Brain microvascular endothelial cell (primary cell): Measurements from ENCODE around the gene BMP6.
"Not testable (repeated sequence)": the region's sequence is repeated elsewhere in the genome, so short reads cannot be mapped to it uniquely, and the experiment has no call there.

Experiments
- DNase-seq: peaks from one replicate; pipeline ENCODE4 v3.0.0-alpha.2; 2020
- H3K27ac ChIP-seq: fragments of 250-450 bp; sonication (Bioruptor Pico); 2 replicates; pipeline ENCODE4 v1.5.1; 2020; ENCODE audit warnings: mild to moderate bottlenecking, moderate library complexity
- H3K27me3 ChIP-seq: fragments of 250-450 bp; sonication (Bioruptor Pico); replicated peaks from 2 replicates; pipeline ENCODE4 v1.5.1; 2020; ENCODE audit warnings: mild to moderate bottlenecking
- H3K36me3 ChIP-seq: fragments of 250-450 bp; sonication (Bioruptor Pico); replicated peaks from 2 replicates; pipeline ENCODE4 v1.5.1; 2020; ENCODE audit warnings: mild to moderate bottlenecking
- H3K4me3 ChIP-seq: 2 replicates; pipeline ENCODE4 v1.5.1; 2011; ENCODE audit warnings: low read depth, mild to moderate bottlenecking, control low read depth, low read length, moderate library complexity
- CTCF ChIP-seq: IDR thresholded peaks from 2 replicates; pipeline ENCODE4 v1.5.1; 2011; ENCODE audit warnings: low read depth, mild to moderate bottlenecking, moderate library complexity, low read length, control low read depth, inconsistent platforms; ENCODE audit errors: missing control alignments
- in situ Hi-C: cut with HindIII; loops from 2 replicates; pipeline ENCODE4 v1.10.0; 2017; ENCODE audit warnings: low sequenced_read_pairs, low pct_ligation_motif_present

The BMP6 gene

GRCh38 chr6:7891078-7891872 is 165.4 kb downstream of the BMP6 start:
- H3K4me3 ChIP-seq, result no peak overlapping the region
- in situ Hi-C loops, result no loop called here
- peaks cover 84% of the 10 kb centered on the region for H3K36me3 ChIP-seq
- TF ChIP-seq CTCF, result no peak
- DNase-seq, result no peak
- H3K27me3 ChIP-seq, result no peaks in the 10 kb centered on the region
- H3K27ac ChIP-seq, result no peak overlapping the region

GRCh38 chr6:7892367-7892766 is 166.5 kb downstream of the BMP6 start:
- in situ Hi-C loops, H3K27ac ChIP-seq, H3K4me3 ChIP-seq, DNase-seq, H3K27me3 ChIP-seq: not testable (repeated sequence)
- H3K36me3 ChIP-seq, result peaks cover 77% of the 10 kb centered on the region

GRCh38 chr6:7893342-7893741 is 167.4 kb downstream of the BMP6 start:
- peaks cover 84% of the 10 kb centered on the region for H3K36me3 ChIP-seq

GRCh38 chr6:7894262-7895124 is 168.6 kb downstream of the BMP6 start:
- Histone ChIP-seq H3K27me3 (no peaks in the 10 kb centered on the region), H3K36me3 (peaks cover 83% of the 10 kb centered on the region), H3K4me3 (no peak overlapping the region), H3K27ac (no peak overlapping the region)
- DNase-seq, result no peak
- in situ Hi-C loops, result no loop called here
- TF ChIP-seq CTCF, result no peak

More at GRCh38 chr6:7893342-7893741, 167.4 kb downstream of the BMP6 start:
- H3K4me3 ChIP-seq, result no peak overlapping the region
- no peak overlapping the region for H3K27ac ChIP-seq
- no peaks in the 10 kb centered on the region for H3K27me3 ChIP-seq
- no peak for TF ChIP-seq CTCF
- DNase-seq, result no peak
- in situ Hi-C loops, result no loop called here

- Histone ChIP-seq H3K27me3 (no peaks in the 10 kb centered on the region), H3K36me3 (peaks cover 83% of the 10 kb centered on the region), H3K4me3 (no peak overlapping the region), H3K27ac (no peak overlapping the region)
- no peak for TF ChIP-seq CTCF
- DNase-seq, result no peak
- in situ Hi-C loops, result no loop called here
Measured at GRCh38 chr6:7895125-7895423, 169.2 kb downstream of the BMP6 start.

- Histone ChIP-seq H3K4me3 (no peak overlapping the region), H3K27ac (no peak overlapping the region), H3K36me3 (peaks cover 85% of the 10 kb centered on the region), H3K27me3 (no peaks in the 10 kb centered on the region)
- no peak for TF ChIP-seq CTCF
- no peak for DNase-seq
- in situ Hi-C loops, result no loop called here
Measured at GRCh38 chr6:7896465-7896987, 170.6 kb downstream of the BMP6 start.
